Testis (tissue), 3 donors: ENCODE data around the gene SNTA1. TPM values are rescaled to one million over a fixed set of nuclear protein-coding genes. Genes with fewer than 3 reads are reported as not detected.

Experiments
- DNase-seq: peaks from one replicate; pipeline ENCODE4 v3.0.0-alpha.2; 2019
- H3K27ac ChIP-seq, 2 donors: fragments of 200-600 bp; sonication (generic); one replicate each; pipeline ENCODE4 v1.5.1; 2019
- H3K27me3 ChIP-seq: fragments of 200-600 bp; sonication (generic); one replicate; pipeline ENCODE4 v1.5.1; 2019
- H3K36me3 ChIP-seq: fragments of 200-600 bp; sonication (generic); one replicate; pipeline ENCODE4 v1.5.1; 2017; ENCODE audit warnings: low read depth; ENCODE audit errors: missing control alignments
- H3K4me1 ChIP-seq: fragments of 200-600 bp; sonication (generic); one replicate; pipeline ENCODE4 v1.5.1; 2019
- H3K4me3 ChIP-seq, 2 donors: fragments of 200-600 bp; sonication (generic); one replicate each; pipeline ENCODE4 v1.5.1; 2017 to 2019
- H3K9me3 ChIP-seq: fragments of 200-600 bp; sonication (generic); one replicate; pipeline ENCODE4 v1.5.1; 2017
- POLR2A ChIP-seq: fragments of 450-650 bp; IDR thresholded peaks from one replicate; pipeline ENCODE4 v1.6.1; 2017; ENCODE audit warnings: antibody characterized with exemption, mild to moderate bottlenecking, moderate library complexity
- WGBS, 2 donors: methylation state at CpG; one replicate each; pipeline ENCODE4 v1.1.5; 2018; 5-methylcytosine and 5-hydroxymethylcytosine counted together
- intact Hi-C: fragments of 100-400 bp; cut with DNase I; formaldehyde crosslinking; loops from one replicate; pipeline ENCODE4 v1.15.1; 2023; ENCODE audit warnings: low total_unique reads
- polyA plus RNA-seq: library from polyadenylated mRNA; stranded (reverse); fragments of 350-450 nt; fragmentation: Illumina TruSeq; extraction: RNeasy Lipid Tissue Mini Kit (QIAGEN cat#74804); gene quantifications from one replicate; pipeline ENCODE4 v1.2.3, GENCODE V29; 2014; ENCODE audit warnings: low read depth, low replicate concordance; ENCODE audit not compliant: insufficient read depth
- total RNA-seq, 2 donors: library from RNA; depleted of rRNA; stranded (reverse); fragments of >200 nt; gene quantifications; one replicate each; pipeline ENCODE4 v1.2.3, GENCODE V29; 2016
- TF ChIP-seq, protein P1 (sequence below), 3 experiments: fragments of 450-650 bp in 2 of 3; fragments of 200-600 bp in 1 of 3; sonication (generic) in 1 of 3; IDR thresholded peaks; one replicate each; pipeline ENCODE4 v1.5.1; 2016 to 2019; ENCODE audit warnings: antibody characterized with exemption in 3 of 3, mild to moderate bottlenecking in 2 of 3, moderate library complexity in 1 of 3

The SNTA1 gene
- total and polyA plus RNA-seq, 3 donors from 2014 or later: 28.0 to 135 (median 96.8) TPM

- Histone ChIP-seq H3K9me3 (no peaks in the 10 kb centered on the region), H3K36me3 (no peaks in the 10 kb centered on the region), H3K27ac (peak overlapping the region; percentile 40 to 71), H3K4me1 (peaks cover 24% of the 10 kb centered on the region), H3K27me3 (no peaks in the 10 kb centered on the region), H3K4me3 (no peak overlapping the region)
- TF ChIP-seq, protein P1, sequence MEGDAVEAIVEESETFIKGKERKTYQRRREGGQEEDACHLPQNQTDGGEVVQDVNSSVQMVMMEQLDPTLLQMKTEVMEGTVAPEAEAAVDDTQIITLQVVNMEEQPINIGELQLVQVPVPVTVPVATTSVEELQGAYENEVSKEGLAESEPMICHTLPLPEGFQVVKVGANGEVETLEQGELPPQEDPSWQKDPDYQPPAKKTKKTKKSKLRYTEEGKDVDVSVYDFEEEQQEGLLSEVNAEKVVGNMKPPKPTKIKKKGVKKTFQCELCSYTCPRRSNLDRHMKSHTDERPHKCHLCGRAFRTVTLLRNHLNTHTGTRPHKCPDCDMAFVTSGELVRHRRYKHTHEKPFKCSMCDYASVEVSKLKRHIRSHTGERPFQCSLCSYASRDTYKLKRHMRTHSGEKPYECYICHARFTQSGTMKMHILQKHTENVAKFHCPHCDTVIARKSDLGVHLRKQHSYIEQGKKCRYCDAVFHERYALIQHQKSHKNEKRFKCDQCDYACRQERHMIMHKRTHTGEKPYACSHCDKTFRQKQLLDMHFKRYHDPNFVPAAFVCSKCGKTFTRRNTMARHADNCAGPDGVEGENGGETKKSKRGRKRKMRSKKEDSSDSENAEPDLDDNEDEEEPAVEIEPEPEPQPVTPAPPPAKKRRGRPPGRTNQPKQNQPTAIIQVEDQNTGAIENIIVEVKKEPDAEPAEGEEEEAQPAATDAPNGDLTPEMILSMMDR (IDR thresholded peaks at IDR 0.05): no peak
- TF ChIP-seq POLR2A: no peak
- 46 to 49% methylated on average over 7 of the region's 7 CpGs for WGBS, 2 donors
- DNase-seq: peak; percentile 93
- intact Hi-C loops: no loop called here
These were observed 24.2 kb downstream of the SNTA1 start for GRCh38 chr20:33419140-33419974.

DNA sequence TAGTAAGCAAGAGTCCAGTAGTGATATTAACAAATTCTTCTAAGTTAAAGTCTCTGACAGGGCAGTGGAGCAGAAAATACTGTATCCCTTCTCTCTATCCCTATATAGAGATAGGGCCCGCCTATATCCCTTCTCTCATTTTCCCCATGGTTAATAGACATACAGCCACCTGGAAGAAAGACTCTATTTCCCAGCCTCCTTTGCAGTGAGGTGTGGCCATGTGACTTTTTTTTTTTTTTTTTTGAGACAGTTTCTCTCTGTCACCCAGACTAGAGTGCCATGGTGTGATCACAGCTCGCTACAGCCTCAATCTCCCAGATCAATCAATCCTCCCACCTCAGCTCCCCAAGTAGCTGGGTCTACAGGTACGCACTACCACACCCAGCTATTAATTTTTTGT lies 25.5 kb downstream of the SNTA1 start:
- WGBS, 2 donors: 90% methylated on average over 3 of the region's 3 CpGs
- Histone ChIP-seq H3K4me1 (peaks cover 17% of the 10 kb centered on the region), H3K27me3 (no peaks in the 10 kb centered on the region), H3K27ac (no peak overlapping the region), H3K9me3 (no peaks in the 10 kb centered on the region), H3K4me3 (no peak overlapping the region), H3K36me3 (no peaks in the 10 kb centered on the region)
- intact Hi-C loops: no loop called here
- DNase-seq: no peak
- no peak for TF ChIP-seq POLR2A
- TF ChIP-seq, protein P1 (IDR thresholded peaks at IDR 0.05): no peak

DNA sequence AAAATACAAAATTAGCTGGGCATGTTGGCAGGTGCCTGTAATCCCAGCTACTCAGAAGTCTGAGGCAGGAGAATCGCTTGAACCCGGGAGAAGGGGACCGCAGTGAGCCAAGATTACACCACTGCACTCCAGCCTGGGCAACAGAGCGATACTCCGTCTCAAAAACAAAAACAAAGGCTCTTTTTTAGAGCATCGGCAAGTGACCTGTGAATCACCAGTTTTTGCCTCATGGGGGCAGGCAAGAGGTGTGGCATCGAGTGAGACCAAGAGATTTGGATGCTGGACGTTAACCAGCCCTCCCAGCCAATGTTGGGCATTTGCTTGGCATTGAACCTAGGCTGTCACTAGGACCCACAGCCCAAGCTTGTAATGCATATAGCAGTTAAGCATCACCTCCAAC lies 27.6 kb downstream of the SNTA1 start:
- no peaks in the 10 kb centered on the region for H3K27me3 ChIP-seq
- DNase-seq: peak; percentile 59
- no peak overlapping the region for H3K4me3 ChIP-seq
- WGBS, 2 donors: 35 to 62% methylated on average over 8 of the region's 8 CpGs
- no peak overlapping the region for H3K27ac ChIP-seq
- H3K4me1 ChIP-seq: peaks cover 12% of the 10 kb centered on the region
- H3K36me3 ChIP-seq: no peaks in the 10 kb centered on the region
- no peak for TF ChIP-seq POLR2A
- TF ChIP-seq, protein P1 (IDR thresholded peaks at IDR 0.05): peak in 2 of 3 experiments; percentile 22 to 36
- intact Hi-C loops: no loop called here
- H3K9me3 ChIP-seq: no peaks in the 10 kb centered on the region

- Histone ChIP-seq H3K27me3 (no peaks in the 10 kb centered on the region), H3K4me1 (no peaks in the 10 kb centered on the region), H3K27ac (no peak overlapping the region), H3K4me3 (no peak overlapping the region), H3K36me3 (no peaks in the 10 kb centered on the region), H3K9me3 (no peaks in the 10 kb centered on the region)
- TF ChIP-seq, protein P1 (IDR thresholded peaks at IDR 0.05): no peak
- TF ChIP-seq POLR2A: no peak
- WGBS, 2 donors: 77 to 89% methylated on average over 4 to 8 of the region's 8 CpGs
- intact Hi-C loops: no loop called here
- DNase-seq: no peak
These were observed 31.1 kb downstream of the SNTA1 start for GRCh38 chr20:33412484-33412838.
